Liver (tissue), 3 donors: ENCODE results near the gene EML3.
A peak's percentile ranks its signal among the peaks of the same experiment; 100 is the strongest.

Source experiments
- GABPA ChIP-seq, 2 donors: IDR thresholded peaks in 1 of 2; conservative IDR thresholded peaks in 1 of 2; 2 replicates each; pipeline ENCODE4 v1.6.1; 2016; ENCODE audit warnings: antibody characterized with exemption in 2 of 2, mild to moderate bottlenecking in 1 of 2, moderate library complexity in 1 of 2
- HNF4G ChIP-seq: IDR thresholded peaks from 2 replicates; pipeline ENCODE4 v1.6.1; 2016; ENCODE audit warnings: antibody characterized with exemption
- JUND ChIP-seq, 2 donors: IDR thresholded peaks; 2 replicates each; pipeline ENCODE4 v1.6.1; 2016; ENCODE audit warnings: antibody characterized with exemption in 2 of 2
- RAD21 ChIP-seq, 2 donors: IDR thresholded peaks; 2 replicates each; pipeline ENCODE4 v1.6.1; 2016; ENCODE audit warnings: antibody characterized with exemption in 2 of 2, mild to moderate bottlenecking in 2 of 2
- RXRA ChIP-seq, 2 donors: IDR thresholded peaks; 2 replicates each; pipeline ENCODE4 v1.6.1; 2017 to 2018; ENCODE audit warnings: antibody characterized with exemption in 2 of 2, mild to moderate bottlenecking in 1 of 2
- SP1 ChIP-seq: IDR thresholded peaks from 2 replicates; pipeline ENCODE4 v1.6.1; 2018; ENCODE audit warnings: antibody characterized with exemption, mild to moderate bottlenecking
- TAF1 ChIP-seq: conservative IDR thresholded peaks from 2 replicates; pipeline ENCODE4 v1.6.1; 2016; ENCODE audit warnings: antibody characterized with exemption, mild to moderate bottlenecking
- ZBTB33 ChIP-seq: IDR thresholded peaks from 2 replicates; pipeline ENCODE4 v1.6.1; 2016; ENCODE audit warnings: antibody characterized with exemption
- TF ChIP-seq, protein P1 (sequence below): IDR thresholded peaks from 2 replicates; pipeline ENCODE4 v1.6.1; 2016; ENCODE audit warnings: antibody characterized with exemption, mild to moderate bottlenecking
- TF ChIP-seq, protein P2 (sequence below): fragments of 150-350 bp; IDR thresholded peaks from 2 replicates; pipeline ENCODE4 v1.5.1; 2017; ENCODE audit warnings: improper control_type of control experiment, low read depth, low read length; ENCODE audit not compliant: missing input control
- donor health status: healthy.
- donor health status: healthy.

GRCh38 chr11:62601122-62601371 is 11.5 kb downstream of the EML3 start:
- TF ChIP-seq, protein P1, sequence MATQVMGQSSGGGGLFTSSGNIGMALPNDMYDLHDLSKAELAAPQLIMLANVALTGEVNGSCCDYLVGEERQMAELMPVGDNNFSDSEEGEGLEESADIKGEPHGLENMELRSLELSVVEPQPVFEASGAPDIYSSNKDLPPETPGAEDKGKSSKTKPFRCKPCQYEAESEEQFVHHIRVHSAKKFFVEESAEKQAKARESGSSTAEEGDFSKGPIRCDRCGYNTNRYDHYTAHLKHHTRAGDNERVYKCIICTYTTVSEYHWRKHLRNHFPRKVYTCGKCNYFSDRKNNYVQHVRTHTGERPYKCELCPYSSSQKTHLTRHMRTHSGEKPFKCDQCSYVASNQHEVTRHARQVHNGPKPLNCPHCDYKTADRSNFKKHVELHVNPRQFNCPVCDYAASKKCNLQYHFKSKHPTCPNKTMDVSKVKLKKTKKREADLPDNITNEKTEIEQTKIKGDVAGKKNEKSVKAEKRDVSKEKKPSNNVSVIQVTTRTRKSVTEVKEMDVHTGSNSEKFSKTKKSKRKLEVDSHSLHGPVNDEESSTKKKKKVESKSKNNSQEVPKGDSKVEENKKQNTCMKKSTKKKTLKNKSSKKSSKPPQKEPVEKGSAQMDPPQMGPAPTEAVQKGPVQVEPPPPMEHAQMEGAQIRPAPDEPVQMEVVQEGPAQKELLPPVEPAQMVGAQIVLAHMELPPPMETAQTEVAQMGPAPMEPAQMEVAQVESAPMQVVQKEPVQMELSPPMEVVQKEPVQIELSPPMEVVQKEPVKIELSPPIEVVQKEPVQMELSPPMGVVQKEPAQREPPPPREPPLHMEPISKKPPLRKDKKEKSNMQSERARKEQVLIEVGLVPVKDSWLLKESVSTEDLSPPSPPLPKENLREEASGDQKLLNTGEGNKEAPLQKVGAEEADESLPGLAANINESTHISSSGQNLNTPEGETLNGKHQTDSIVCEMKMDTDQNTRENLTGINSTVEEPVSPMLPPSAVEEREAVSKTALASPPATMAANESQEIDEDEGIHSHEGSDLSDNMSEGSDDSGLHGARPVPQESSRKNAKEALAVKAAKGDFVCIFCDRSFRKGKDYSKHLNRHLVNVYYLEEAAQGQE, result no peak
- TF ChIP-seq, protein P2, sequence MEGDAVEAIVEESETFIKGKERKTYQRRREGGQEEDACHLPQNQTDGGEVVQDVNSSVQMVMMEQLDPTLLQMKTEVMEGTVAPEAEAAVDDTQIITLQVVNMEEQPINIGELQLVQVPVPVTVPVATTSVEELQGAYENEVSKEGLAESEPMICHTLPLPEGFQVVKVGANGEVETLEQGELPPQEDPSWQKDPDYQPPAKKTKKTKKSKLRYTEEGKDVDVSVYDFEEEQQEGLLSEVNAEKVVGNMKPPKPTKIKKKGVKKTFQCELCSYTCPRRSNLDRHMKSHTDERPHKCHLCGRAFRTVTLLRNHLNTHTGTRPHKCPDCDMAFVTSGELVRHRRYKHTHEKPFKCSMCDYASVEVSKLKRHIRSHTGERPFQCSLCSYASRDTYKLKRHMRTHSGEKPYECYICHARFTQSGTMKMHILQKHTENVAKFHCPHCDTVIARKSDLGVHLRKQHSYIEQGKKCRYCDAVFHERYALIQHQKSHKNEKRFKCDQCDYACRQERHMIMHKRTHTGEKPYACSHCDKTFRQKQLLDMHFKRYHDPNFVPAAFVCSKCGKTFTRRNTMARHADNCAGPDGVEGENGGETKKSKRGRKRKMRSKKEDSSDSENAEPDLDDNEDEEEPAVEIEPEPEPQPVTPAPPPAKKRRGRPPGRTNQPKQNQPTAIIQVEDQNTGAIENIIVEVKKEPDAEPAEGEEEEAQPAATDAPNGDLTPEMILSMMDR, result no peak
- TF ChIP-seq ZBTB33 (no peak), SP1 (no peak), GABPA (IDR thresholded peaks at IDR 0.05 in 1 of 2, conservative IDR thresholded peaks at IDR 0.05 in 1 of 2) (peak; percentile 26 to 59), HNF4G (no peak), RXRA (IDR thresholded peaks at IDR 0.05) (no peak), JUND (IDR thresholded peaks at IDR 0.05) (no peak), TAF1 (no peak), RAD21 (IDR thresholded peaks at IDR 0.05) (no peak)
